Keratinocyte (primary cell): Measurements from ENCODE around the gene TSC22D4. TPM values are rescaled to one million over a fixed set of nuclear protein-coding genes. Genes with fewer than 3 reads are reported as not detected.
A peak's percentile ranks its signal among the peaks of the same experiment; 100 is the strongest.

Experiments
- DNase-seq: peaks from one replicate; pipeline ENCODE4 v3.0.0-alpha.2; 2011; ENCODE audit warnings: low read depth, missing footprints, low spot score
- FAIRE-seq: peaks from 2 replicates; lab custom pipeline; 2011; peaks lifted over from hg19 to GRCh38; lab: Jason Lieb, UNC
- H2AFZ ChIP-seq: 2 replicates; pipeline ENCODE4 v1.6.0; 2012; ENCODE audit warnings: low read length, control low read depth, inconsistent platforms; ENCODE audit not compliant: control insufficient read depth
- H3K27ac ChIP-seq: 2 replicates; pipeline ENCODE4 v1.5.1; 2011; ENCODE audit warnings: low read length; ENCODE audit not compliant: control insufficient read depth, insufficient read depth
- H3K27me3 ChIP-seq: 3 replicates; pipeline ENCODE4 v1.6.0; 2011; ENCODE audit warnings: low read length; ENCODE audit not compliant: control insufficient read depth, insufficient read depth; ENCODE audit errors: extremely low read depth
- H3K36me3 ChIP-seq, 2 experiments: 2 replicates in 1 of 2; 3 replicates in 1 of 2; pipeline ENCODE4 v1.5.1; 2011; ENCODE audit warnings: low read length in 2 of 2, mild to moderate bottlenecking in 1 of 2; ENCODE audit not compliant: control insufficient read depth in 2 of 2, insufficient read depth in 2 of 2; ENCODE audit errors: extremely low read depth in 1 of 2
- H3K4me1 ChIP-seq: 3 replicates; pipeline ENCODE4 v1.5.1; 2011; ENCODE audit warnings: low read length; ENCODE audit not compliant: control insufficient read depth, insufficient read depth; ENCODE audit errors: extremely low read depth
- H3K4me2 ChIP-seq: 3 replicates; pipeline ENCODE4 v1.6.0; 2011; ENCODE audit warnings: low read depth, low read length; ENCODE audit not compliant: control insufficient read depth, insufficient read depth; ENCODE audit errors: extremely low read depth
- H3K4me3 ChIP-seq, 3 experiments: fragments of 200-600 bp in 1 of 3; sonication (generic) in 1 of 3; 2 replicates in 2 of 3; 3 replicates in 1 of 3; pipeline ENCODE4 v1.5.1; 2011 to 2016; ENCODE audit warnings: low read length in 3 of 3, mild to moderate bottlenecking in 3 of 3, control low read depth in 2 of 3, inconsistent platforms in 1 of 3, low read depth in 1 of 3, mixed read lengths in 1 of 3, mixed run types in 1 of 3, moderate library complexity in 1 of 3; ENCODE audit not compliant: control insufficient read depth in 2 of 3, insufficient read depth in 2 of 3; ENCODE audit errors: extremely low read depth in 1 of 3
- H3K79me2 ChIP-seq: 2 replicates; pipeline ENCODE4 v1.6.0; 2012; ENCODE audit warnings: low read length; ENCODE audit not compliant: control insufficient read depth, insufficient read depth
- H3K9ac ChIP-seq: 3 replicates; pipeline ENCODE4 v1.6.0; 2011; ENCODE audit warnings: low read length; ENCODE audit not compliant: control insufficient read depth, insufficient read depth; ENCODE audit errors: extremely low read depth
- H3K9me1 ChIP-seq: 3 replicates; pipeline ENCODE4 v1.6.0; 2011; ENCODE audit warnings: low read length; ENCODE audit not compliant: control insufficient read depth, insufficient read depth; ENCODE audit errors: extremely low read depth
- H3K9me3 ChIP-seq: 2 replicates; pipeline ENCODE4 v1.5.1; 2012; ENCODE audit warnings: low read depth, low read length; ENCODE audit not compliant: control insufficient read depth
- H4K20me1 ChIP-seq: 3 replicates; pipeline ENCODE4 v1.6.0; 2011; ENCODE audit warnings: low read length; ENCODE audit not compliant: control insufficient read depth, insufficient read depth; ENCODE audit errors: extremely low read depth
- CTCF ChIP-seq, 3 experiments: IDR thresholded peaks in 1 of 3; conservative IDR thresholded peaks in 1 of 3; optimal IDR thresholded peaks in 1 of 3; 2 replicates in 2 of 3; 3 replicates in 1 of 3; pipeline versions ENCODE3 to v1.5.1; 2011; ENCODE audit warnings: low read length in 3 of 3, mild to moderate bottlenecking in 3 of 3, moderate library complexity in 2 of 3, control low read depth in 1 of 3, inconsistent platforms in 1 of 3; ENCODE audit not compliant: insufficient read depth in 2 of 3; ENCODE audit errors: extremely low read depth in 1 of 3
- EZH2 ChIP-seq: IDR thresholded peaks from one replicate; pipeline ENCODE4 v1.6.1; 2012; ENCODE audit warnings: inconsistent platforms, mild to moderate bottlenecking, low read length, moderate library complexity
- dilution Hi-C: fragments of 300-500 bp; cut with MboI; formaldehyde crosslinking; loops from one replicate; pipeline ENCODE4 v1.7.0; 2020; ENCODE audit warnings: low sequenced_read_pairs; ENCODE audit not compliant: extremely low pct_ligation_motif_present
- polyA plus RNA-seq, 5 experiments: library from polyadenylated mRNA; depleted of rRNA in 3 of 5; stranded (reverse) in 3 of 5; stranded (forward) in 1 of 5; unstranded in 1 of 5; fragments of >200 nt; gene quantifications; 1 replicate in 1 of 5; 2 replicates in 3 of 5; 3 replicates in 1 of 5; pipeline versions ENCODE4 v1.2.1 to v1.2.3, GENCODE V29; 2011 to 2012; ENCODE audit warnings: missing spikeins in 2 of 5, low read depth in 1 of 5, low replicate concordance in 1 of 5

The TSC22D4 gene
- polyA plus RNA-seq, 1 donor (not counting 4 experiments of a cell fraction or from before 2014, with no cell fraction given), result 8.4 TPM

GRCh38 chr7:100437150-100438100, 41.6 kb downstream of the TSC22D4 start:
- Histone ChIP-seq H3K4me3 (no peak overlapping the region), H3K36me3 (peaks cover 7 to 28% of the 10 kb centered on the region in 2 experiments), H3K4me1 (peaks cover 6% of the 10 kb centered on the region), H2AFZ (no peak overlapping the region), H4K20me1 (no peaks in the 10 kb centered on the region), H3K27ac (no peak overlapping the region), H3K4me2 (peak overlapping the region; percentile 82), H3K79me2 (peaks cover 31% of the 10 kb centered on the region), H3K27me3 (no peaks in the 10 kb centered on the region), H3K9me1 (no peaks in the 10 kb centered on the region), H3K9ac (peak overlapping the region; percentile 89), H3K9me3 (no peaks in the 10 kb centered on the region)
- no peak for FAIRE-seq
- TF ChIP-seq CTCF (optimal IDR thresholded peaks at IDR 0.05 in 1 of 3, IDR thresholded peaks at IDR 0.05 in 1 of 3, conservative IDR thresholded peaks at IDR 0.05 in 1 of 3; ENCODE audit: extremely low read depth in 1 of 3, insufficient read depth in 2 of 3, low read length in 3 of 3) (no peak), EZH2 (no peak)
- dilution Hi-C loops, result no loop called here
- DNase-seq, result no peak

- peaks cover 47% of the 10 kb centered on the region for H3K79me2 ChIP-seq
- H3K27me3 ChIP-seq, result no peaks in the 10 kb centered on the region
- no peaks in the 10 kb centered on the region for H3K9me3 ChIP-seq
- TF ChIP-seq CTCF (optimal IDR thresholded peaks at IDR 0.05 in 1 of 3, IDR thresholded peaks at IDR 0.05 in 1 of 3, conservative IDR thresholded peaks at IDR 0.05 in 1 of 3; ENCODE audit: extremely low read depth in 1 of 3, insufficient read depth in 2 of 3, low read length in 3 of 3) (no peak), EZH2 (no peak)
- dilution Hi-C loops, result no loop called here
- H3K4me3 ChIP-seq, result peak overlapping the region; percentile 76 to 77 (median 77)
- H3K4me1 ChIP-seq, result peaks cover 23% of the 10 kb centered on the region
- peaks cover 3% of the 10 kb centered on the region for H3K9me1 ChIP-seq
- peaks cover 9 to 40% of the 10 kb centered on the region in 2 experiments for H3K36me3 ChIP-seq
- H3K9ac ChIP-seq, result peak overlapping the region; percentile 89
- peak overlapping the region; percentile 82 for H3K4me2 ChIP-seq
- no peak for DNase-seq
- FAIRE-seq, result no peak
- peak overlapping the region; percentile 43 for H2AFZ ChIP-seq
- peak overlapping the region; percentile 81 for H3K27ac ChIP-seq
- H4K20me1 ChIP-seq, result peaks cover 4% of the 10 kb centered on the region
Observed at GRCh38 chr7:100435401-100436304, 43.4 kb downstream of the TSC22D4 start.
